Ectodermal cell (in vitro differentiated cells): ENCODE data around the gene ZNF609.

ENCODE experiments used
- H3K27ac ChIP-seq: 2 replicates; pipeline ENCODE4 v1.7.0; 2013; ENCODE audit warnings: mild to moderate bottlenecking, low read depth, low read length; ENCODE audit not compliant: insufficient read depth, poor library complexity, severe bottlenecking
- H3K27me3 ChIP-seq: 2 replicates; pipeline ENCODE4 v1.7.0; 2013; ENCODE audit warnings: mild to moderate bottlenecking, low read length; ENCODE audit not compliant: insufficient read depth, control insufficient read depth, poor library complexity, severe bottlenecking
- H3K36me3 ChIP-seq: one replicate; pipeline ENCODE4 v1.7.0; 2013; ENCODE audit warnings: low read length; ENCODE audit not compliant: control insufficient read depth, insufficient read depth
- H3K4me1 ChIP-seq: one replicate; pipeline ENCODE4 v1.7.0; 2013; ENCODE audit warnings: low read length; ENCODE audit not compliant: control insufficient read depth, insufficient read depth
- H3K4me3 ChIP-seq: 2 replicates; pipeline ENCODE4 v1.7.0; 2013; ENCODE audit warnings: low read depth, low read length, control low read depth; ENCODE audit not compliant: insufficient read depth
- H3K9me3 ChIP-seq: 2 replicates; pipeline ENCODE4 v1.7.0; 2013; ENCODE audit warnings: mild to moderate bottlenecking, low read length, moderate library complexity; ENCODE audit not compliant: control insufficient read depth
- WGBS, 2 experiments: methylation state at CpG; one replicate each; pipeline ENCODE4 v1.1.7; 2013; ENCODE audit warnings: missing lambda C conversion rate in 2 of 2; 5-methylcytosine and 5-hydroxymethylcytosine counted together

The ZNF609 gene

DNA sequence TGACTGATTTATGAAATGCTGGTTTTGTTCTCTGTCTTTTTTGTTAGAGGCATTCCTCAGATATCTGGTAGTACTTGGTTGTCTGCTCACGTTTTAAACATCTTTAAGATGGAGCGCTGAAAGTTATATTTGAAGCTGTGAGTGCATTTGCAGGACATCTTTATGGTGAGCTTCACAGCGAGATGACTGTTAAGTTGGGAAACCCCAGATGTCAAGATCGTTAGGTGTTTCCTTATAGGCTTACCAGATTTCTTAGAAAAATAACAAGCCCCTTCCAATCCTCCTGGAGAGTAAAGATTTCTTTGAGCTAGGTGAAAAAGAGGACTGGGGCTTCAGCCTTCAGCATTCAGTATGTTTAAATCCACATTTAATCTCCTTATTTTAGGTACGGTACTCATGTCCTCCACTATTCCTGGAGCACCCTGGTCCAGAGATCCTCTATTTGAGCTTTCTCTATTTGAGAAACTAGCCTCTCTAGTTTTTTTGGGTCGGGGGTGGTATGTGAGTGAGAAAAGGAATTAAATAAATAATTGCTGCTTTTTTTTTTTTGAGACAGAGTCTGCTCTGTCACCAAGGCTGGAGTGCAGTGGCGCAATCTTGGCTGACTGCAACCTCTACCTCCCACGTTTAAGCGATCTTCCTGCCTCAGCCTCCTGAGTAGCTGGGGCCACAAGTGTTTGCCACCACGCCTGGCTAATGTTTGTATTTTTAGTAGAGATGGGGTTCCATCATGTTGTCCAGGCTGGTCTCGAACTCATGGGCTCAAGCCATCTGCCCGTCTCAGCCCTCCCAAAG is 72.3 kb downstream of the ZNF609 start:
- Histone ChIP-seq H3K36me3 (no peaks in the 10 kb centered on the region), H3K4me3 (no peak overlapping the region), H3K27ac (no peak overlapping the region), H3K27me3 (no peaks in the 10 kb centered on the region), H3K9me3 (no peaks in the 10 kb centered on the region), H3K4me1 (no peaks in the 10 kb centered on the region)
- WGBS, 2 experiments: 93 to 94% methylated on average over 12 of the region's 12 CpGs

GRCh38 chr15:64535460-64536243 is 75.3 kb downstream of the ZNF609 start:
- no peaks in the 10 kb centered on the region for H3K27me3 ChIP-seq
- no peaks in the 10 kb centered on the region for H3K9me3 ChIP-seq
- H3K36me3 ChIP-seq: no peaks in the 10 kb centered on the region
- WGBS, 2 experiments: 89 to 93% methylated on average over 4 of the region's 4 CpGs
- H3K27ac ChIP-seq: no peak overlapping the region
- no peaks in the 10 kb centered on the region for H3K4me1 ChIP-seq
- H3K4me3 ChIP-seq: no peak overlapping the region

DNA sequence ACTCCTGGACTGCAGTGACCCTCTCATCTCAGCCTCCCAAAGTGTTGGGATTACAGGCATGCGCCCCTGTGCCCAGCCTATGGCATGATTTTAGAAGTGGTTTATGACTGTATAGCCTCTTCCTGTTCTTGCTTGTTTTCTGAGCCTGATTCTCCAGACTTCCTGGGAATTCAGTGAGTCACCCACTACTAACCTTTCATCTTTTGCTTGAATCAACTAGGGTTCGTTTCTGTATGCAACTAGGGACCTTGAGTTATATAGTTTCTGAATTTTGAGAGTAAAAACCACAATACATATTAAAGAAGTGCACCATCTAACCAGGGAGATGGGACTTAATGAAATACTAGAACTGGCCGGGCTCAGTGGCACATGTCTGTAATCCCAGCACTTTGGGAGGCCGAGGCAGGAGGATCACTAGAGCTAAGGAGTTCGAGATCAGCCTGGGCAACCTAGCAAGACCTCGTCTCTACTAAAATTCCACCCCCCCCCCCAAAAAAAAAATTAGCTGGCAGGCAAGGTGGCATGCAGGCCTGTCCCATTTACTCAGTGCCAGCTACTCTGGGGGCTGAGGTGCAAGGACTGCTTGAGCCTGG is 76.0 kb downstream of the ZNF609 start:
- no peaks in the 10 kb centered on the region for H3K4me1 ChIP-seq
- no peak overlapping the region for H3K27ac ChIP-seq
- no peaks in the 10 kb centered on the region for H3K9me3 ChIP-seq
- H3K4me3 ChIP-seq: no peak overlapping the region
- no peaks in the 10 kb centered on the region for H3K36me3 ChIP-seq
- 94 to 97% methylated on average over 4 to 6 of the region's 6 CpGs for WGBS, 2 experiments
- H3K27me3 ChIP-seq: no peaks in the 10 kb centered on the region

GRCh38 chr15:64542091-64542490 is 81.7 kb downstream of the ZNF609 start:
- H3K27me3 ChIP-seq: no peaks in the 10 kb centered on the region
- H3K9me3 ChIP-seq: no peaks in the 10 kb centered on the region
- no peaks in the 10 kb centered on the region for H3K4me1 ChIP-seq
- no peaks in the 10 kb centered on the region for H3K36me3 ChIP-seq
- H3K27ac ChIP-seq: no peak overlapping the region
- WGBS, 2 experiments: 88 to 90% methylated on average over 1 of the region's 1 CpG
- no peak overlapping the region for H3K4me3 ChIP-seq

- no peak overlapping the region for H3K4me3 ChIP-seq
- no peak overlapping the region for H3K27ac ChIP-seq
- whole genome bisulfite sequencing, 2 experiments: 90 to 97% methylated on average over 2 of the region's 2 CpGs
- no peaks in the 10 kb centered on the region for H3K36me3 ChIP-seq
- no peaks in the 10 kb centered on the region for H3K9me3 ChIP-seq
- no peaks in the 10 kb centered on the region for H3K27me3 ChIP-seq
- H3K4me1 ChIP-seq: no peaks in the 10 kb centered on the region
Observed at GRCh38 chr15:64544450-64544849, 84.1 kb downstream of the ZNF609 start.

GRCh38 chr15:64547275-64547674 is 86.9 kb downstream of the ZNF609 start:
- H3K27me3 ChIP-seq: no peaks in the 10 kb centered on the region
- no peak overlapping the region for H3K4me3 ChIP-seq
- no peaks in the 10 kb centered on the region for H3K4me1 ChIP-seq
- no peaks in the 10 kb centered on the region for H3K9me3 ChIP-seq
- H3K36me3 ChIP-seq: no peaks in the 10 kb centered on the region
- no peak overlapping the region for H3K27ac ChIP-seq

DNA sequence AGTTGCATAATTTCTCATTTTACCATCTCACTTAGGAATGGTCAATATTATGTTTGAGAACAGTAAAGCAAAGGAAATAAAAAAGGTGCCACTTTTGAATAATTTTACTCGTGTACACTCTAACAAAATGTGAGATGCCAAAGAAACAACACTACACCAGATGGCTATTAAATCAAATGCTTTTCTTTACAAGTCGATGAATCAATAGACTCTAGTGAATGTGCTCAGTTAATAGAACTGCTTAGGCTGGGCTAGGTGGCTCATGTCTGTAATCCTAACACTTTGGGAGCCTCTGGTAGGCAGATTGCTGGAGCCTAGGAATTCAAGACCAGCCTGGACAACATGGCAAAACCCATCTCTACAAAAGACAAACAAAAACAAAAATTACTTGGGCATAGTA is 87.9 kb downstream of the ZNF609 start:
- no peaks in the 10 kb centered on the region for H3K9me3 ChIP-seq
- no peak overlapping the region for H3K27ac ChIP-seq
- no peaks in the 10 kb centered on the region for H3K27me3 ChIP-seq
- no peak overlapping the region for H3K4me3 ChIP-seq
- 93 to 96% methylated on average over 2 of the region's 2 CpGs for WGBS, 2 experiments
- no peaks in the 10 kb centered on the region for H3K4me1 ChIP-seq
- H3K36me3 ChIP-seq: no peaks in the 10 kb centered on the region

GRCh38 chr15:64549860-64550259 is 89.5 kb downstream of the ZNF609 start:
- Histone ChIP-seq H3K36me3 (no peaks in the 10 kb centered on the region), H3K27ac (no peak overlapping the region), H3K4me3 (no peak overlapping the region), H3K4me1 (no peaks in the 10 kb centered on the region), H3K27me3 (no peaks in the 10 kb centered on the region), H3K9me3 (no peaks in the 10 kb centered on the region)
- WGBS, 2 experiments: 87 to 96% methylated on average over 2 of the region's 2 CpGs

GRCh38 chr15:64552281-64552948 is 92.0 kb downstream of the ZNF609 start:
- Histone ChIP-seq H3K36me3 (no peaks in the 10 kb centered on the region), H3K27me3 (no peaks in the 10 kb centered on the region), H3K9me3 (no peaks in the 10 kb centered on the region), H3K4me3 (no peak overlapping the region), H3K27ac (peak overlapping the region; percentile 44), H3K4me1 (no peaks in the 10 kb centered on the region)
- 89 to 93% methylated on average over 8 of the region's 8 CpGs for WGBS, 2 experiments
